K562 (cell line): ENCODE results near the gene PIK3C2G. TPM values are rescaled to one million over a fixed set of nuclear protein-coding genes. Genes with fewer than 3 reads are reported as not detected.

Source experiments
- ATAC-seq: fragments of 200-7000 bp; cut with Tn5 transposase; 3 replicates; pipeline ENCODE4 v1.9.1; 2020; ENCODE audit warnings: moderate library complexity
- BruUV-seq: library from RNA; stranded (reverse); fragments of 400-500 nt; replicated peaks from 2 replicates; lab custom pipeline; 2021; lab: Mats Ljungman, UMichigan
- CTCF ChIA-PET: fragments of 300-600 bp; formaldehyde crosslinking; extraction: SDS; loops from one replicate; lab custom pipeline; 2021; ENCODE audit warnings: low intra/inter-chr PET ratio; lab: Yijun Ruan, JAX
- POLR2A ChIA-PET: fragments of 300-600, 350-650 bp; sonication (Branson Sonifier 250); formaldehyde crosslinking; extraction: SDS; loops from one replicate; lab custom pipeline; 2021; ENCODE audit warnings: antibody characterized with exemption, inconsistent platforms; lab: Yijun Ruan, JAX
- DNase-seq, 4 experiments: peaks; one replicate each; pipeline versions ENCODE4 v3.0.0 to v3.0.0-alpha.2; 2011 to 2018; ENCODE audit warnings: low spot score in 3 of 4, mixed read lengths in 3 of 4; ENCODE audit errors: extremely low read depth in 1 of 4
- FAIRE-seq: peaks from 2 replicates; lab custom pipeline; 2011; peaks lifted over from hg19 to GRCh38; lab: Jason Lieb, UNC
- H2AFZ ChIP-seq: 2 replicates; pipeline ENCODE4 v1.6.0; 2011; ENCODE audit warnings: low read depth, low read length, control low read depth, inconsistent platforms
- H3K27ac ChIP-seq: fragments of 200-600 bp; 3 replicates; pipeline ENCODE4 v1.8.0; 2011; ENCODE audit warnings: low read depth, mild to moderate bottlenecking, control low read depth, inconsistent platforms, low read length, moderate library complexity, mixed read lengths; ENCODE audit errors: extremely low read depth
- H3K27me3 ChIP-seq, 2 experiments: fragments of 300-600 bp in 1 of 2; 2 replicates in 1 of 2; 3 replicates in 1 of 2; pipeline versions ENCODE4 v1.6.0 to v1.8.0; 2011; ENCODE audit warnings: inconsistent platforms in 2 of 2, low read length in 2 of 2, mild to moderate bottlenecking in 1 of 2, mixed read lengths in 1 of 2, moderate library complexity in 1 of 2; ENCODE audit not compliant: control insufficient read depth in 2 of 2, insufficient read depth in 2 of 2
- H3K36me3 ChIP-seq: fragments of 300-600 bp; 3 replicates; pipeline ENCODE4 v1.8.0; 2011; ENCODE audit warnings: mild to moderate bottlenecking, low read length, inconsistent platforms; ENCODE audit not compliant: control insufficient read depth, insufficient read depth
- H3K4me1 ChIP-seq, 2 experiments: fragments of 200-600 bp in 1 of 2; replicated peaks in 1 of 2; 2 replicates in 1 of 2; 3 replicates in 1 of 2; pipeline versions ENCODE4 v1.5.1 to v1.8.0; 2011; ENCODE audit warnings: inconsistent platforms in 2 of 2, low read length in 2 of 2, mild to moderate bottlenecking in 1 of 2, mixed read lengths in 1 of 2, moderate library complexity in 1 of 2; ENCODE audit not compliant: control insufficient read depth in 2 of 2, insufficient read depth in 2 of 2
- H3K4me2 ChIP-seq: 2 replicates; pipeline ENCODE4 v1.6.1; 2011; ENCODE audit warnings: low read length, control low read depth, inconsistent platforms, mixed read lengths; ENCODE audit not compliant: insufficient read depth
- H3K4me3 ChIP-seq: fragments of 200-600 bp; sonication (generic), shearing (Covaris generic); 2 replicates; pipeline ENCODE4 v1.5.1; 2016; ENCODE audit warnings: control low read depth, inconsistent platforms
- H3K79me2 ChIP-seq: fragments of 200-600 bp; 3 replicates; pipeline ENCODE4 v1.8.0; 2011; ENCODE audit warnings: low read length, inconsistent platforms; ENCODE audit not compliant: control insufficient read depth, insufficient read depth
- H3K9ac ChIP-seq, 2 experiments: 2 replicates each; pipeline versions ENCODE4 v1.6.0 to v1.6.1; 2011; ENCODE audit warnings: low read depth in 2 of 2, low read length in 2 of 2, control low read depth in 1 of 2, inconsistent platforms in 1 of 2, mild to moderate bottlenecking in 1 of 2, mixed read lengths in 1 of 2; ENCODE audit not compliant: insufficient read depth in 1 of 2
- H3K9me1 ChIP-seq: one replicate; pipeline ENCODE4 v1.6.0; 2011; ENCODE audit warnings: inconsistent platforms, mild to moderate bottlenecking, low read length, moderate library complexity; ENCODE audit not compliant: control insufficient read depth, insufficient read depth
- H3K9me3 ChIP-seq: replicated peaks from 2 replicates; pipeline ENCODE4 v1.5.1; 2011; ENCODE audit warnings: low read depth, low read length, inconsistent platforms; ENCODE audit not compliant: control insufficient read depth, insufficient read depth
- H4K20me1 ChIP-seq: replicated peaks from 2 replicates; pipeline ENCODE4 v1.6.1; 2011; ENCODE audit warnings: low read length, inconsistent platforms, mixed read lengths; ENCODE audit not compliant: control insufficient read depth, insufficient read depth
- ARID4B ChIP-seq: sonication (generic); formaldehyde crosslinking; IDR thresholded peaks from 2 replicates; pipeline ENCODE4 v1.8.0; 2022; ENCODE audit warnings: mild to moderate bottlenecking, missing genetic modification reagents
- DMBX1 ChIP-seq: fragments of 250-450 bp; sonication (Bioruptor Pico); IDR thresholded peaks from 2 replicates; pipeline ENCODE4 v1.8.0; 2022; ENCODE audit warnings: inconsistent platforms, mild to moderate bottlenecking, moderate library complexity, borderline replicate concordance
- E2F5 ChIP-seq: sonication (generic); formaldehyde crosslinking; IDR thresholded peaks from 2 replicates; pipeline ENCODE4 v1.8.0; 2022; ENCODE audit warnings: mild to moderate bottlenecking, missing genetic modification reagents
- E2F6 ChIP-seq, 2 experiments: IDR thresholded peaks; 2 replicates each; pipeline ENCODE4 v1.6.1; 2011; ENCODE audit warnings: borderline replicate concordance in 1 of 2, control low read depth in 1 of 2, low read depth in 1 of 2, low read length in 1 of 2, mild to moderate bottlenecking in 1 of 2, mixed read lengths in 1 of 2, moderate library complexity in 1 of 2; ENCODE audit not compliant: insufficient read depth in 1 of 2, insufficient read length in 1 of 2, poor library complexity in 1 of 2, severe bottlenecking in 1 of 2; ENCODE audit errors: extremely low read depth in 1 of 2
- MCM7 ChIP-seq, 2 experiments: fragments of 450-650 bp; IDR thresholded peaks; 2 replicates each; pipeline ENCODE4 v1.6.1; 2016 to 2018
- NONO ChIP-seq, 2 experiments: fragments of 200-400 bp in 1 of 2; fragments of 450-650 bp in 1 of 2; formaldehyde crosslinking in 1 of 2; IDR thresholded peaks; 2 replicates each; pipeline ENCODE4 v1.6.1; 2017; ENCODE audit warnings: low read depth in 2 of 2, mild to moderate bottlenecking in 2 of 2, moderate library complexity in 2 of 2, low read length in 1 of 2
- OTX1 ChIP-seq: fragments of 450-650 bp; formaldehyde crosslinking; IDR thresholded peaks from 2 replicates; pipeline ENCODE4 v1.4.0; 2022; ENCODE audit warnings: mild to moderate bottlenecking
- SNRNP70 ChIP-seq: fragments of 200-400 bp; formaldehyde crosslinking; optimal IDR thresholded peaks from 2 replicates; pipeline ENCODE3; 2017; ENCODE audit warnings: low read depth, low read length
- ZNF217 ChIP-seq: sonication (generic); formaldehyde crosslinking; IDR thresholded peaks from 2 replicates; pipeline ENCODE4 v1.8.0; 2022; ENCODE audit warnings: mild to moderate bottlenecking, missing genetic modification reagents
- WGBS: fragments of 100-300 bp; shearing (Covaris generic); methylation state at CpG from one replicate; pipeline ENCODE4 v1.1.6; 2016; ENCODE audit warnings: low coverage, mixed read lengths; ENCODE audit not compliant: insufficient coverage; ENCODE audit errors: missing lambda C conversion rate; 5-methylcytosine and 5-hydroxymethylcytosine counted together
- in situ Hi-C: fragments of 300-500 bp; cut with MboI; formaldehyde crosslinking; loops from 4 replicates; pipeline ENCODE4 v1.15.0; 2018; ENCODE audit warnings: inconsistent platforms, mixed read lengths
- intact Hi-C: fragments of 100-400 bp; cut with micrococcal nuclease; formaldehyde crosslinking; loops from 2 replicates; pipeline ENCODE4 v1.14.2; 2022
- polyA plus RNA-seq, 8 experiments: library from polyadenylated mRNA; depleted of rRNA in 4 of 8; stranded (reverse) in 5 of 8; unstranded in 3 of 8; fragments of >200 nt; fragmentation: Nextera tagmentation in 2 of 8; fragmentation: Illumina TruSeq in 1 of 8; extraction: Ambion mirVana in 2 of 8; extraction: Trizol in 1 of 8; gene quantifications; 2 replicates each; pipeline versions ENCODE4 v1.2.1 to v1.2.3, GENCODE V29; 2011 to 2014; ENCODE audit warnings: inconsistent platforms in 1 of 8, missing spikeins in 1 of 8
- total RNA-seq, 7 experiments: library from RNA; depleted of rRNA in 6 of 7; stranded (reverse); fragments of >200 nt in 6 of 7; fragmentation: Illumina TruSeq in 2 of 7; extraction: Trizol in 2 of 7; gene quantifications; 2 replicates each; pipeline versions ENCODE4 v1.2.1 to v1.2.3, GENCODE V29; 2011 to 2021; ENCODE audit warnings: low replicate concordance in 1 of 7

PIK3C2G gene
- total and polyA plus RNA-seq, 9 of the 15 experiments (the other 6 are each of a cell fraction or from before 2014, with no cell fraction given) = not detected

- Histone ChIP-seq H3K36me3 (no peaks in the 10 kb centered on the region), H2AFZ (no peak overlapping the region), H3K4me3 (no peak overlapping the region), H4K20me1 (no peaks in the 10 kb centered on the region), H3K9me1 (no peaks in the 10 kb centered on the region), H3K27ac (no peak overlapping the region), H3K9ac (no peak overlapping the region), H3K4me1 (no peaks in the 10 kb centered on the region), H3K4me2 (no peak overlapping the region), H3K9me3 (no peaks in the 10 kb centered on the region), H3K27me3 (no peaks in the 10 kb centered on the region), H3K79me2 (no peaks in the 10 kb centered on the region)
- ATAC-seq (no peak), FAIRE-seq (no peak), DNase-seq (no peak)
- no TSS peak for BruUV-seq
- POLR2A ChIA-PET = no interaction called here
- intact Hi-C loops (no loop called here), in situ Hi-C loops (no loop called here)
- no peak for TF ChIP-seq NONO (IDR thresholded peaks at IDR 0.05; ENCODE audit: low read depth in 2 of 2, low read length in 1 of 2)
- no peak for TF ChIP-seq E2F5 (CRISPR knock-in tag)
- TF ChIP-seq ZNF217 = no peak
- no peak for TF ChIP-seq ARID4B (CRISPR knock-in tag)
- no peak for TF ChIP-seq E2F6 (IDR thresholded peaks at IDR 0.05; ENCODE audit: borderline replicate concordance in 1 of 2, extremely low read depth in 1 of 2, insufficient read depth in 1 of 2, insufficient read length in 1 of 2, low read depth in 1 of 2, low read length in 1 of 2, poor library complexity in 1 of 2, severe bottlenecking in 1 of 2)
- TF ChIP-seq MCM7 (IDR thresholded peaks at IDR 0.05) = no peak
- no peak for TF ChIP-seq DMBX1 (CRISPR knock-in tag)
- TF ChIP-seq OTX1 (CRISPR knock-in tag) = no peak
- no peak for TF ChIP-seq SNRNP70
- CTCF ChIA-PET = no interaction called here
- WGBS = 0% methylated on average over 1 of the region's 1 CpG
Observed at GRCh38 chr12:18217966-18218365, 43.4 kb upstream of the PIK3C2G start.
